Keratinocyte (primary cell): ENCODE results near the gene MTHFR. TPM values are rescaled to one million over a fixed set of nuclear protein-coding genes. Genes with fewer than 3 reads are reported as not detected.

ENCODE experiments used
- DNase-seq: peaks from one replicate; pipeline ENCODE4 v3.0.0-alpha.2; 2011; ENCODE audit warnings: low read depth, missing footprints, low spot score
- FAIRE-seq: peaks from 2 replicates; lab custom pipeline; 2011; peaks lifted over from hg19 to GRCh38; lab: Jason Lieb, UNC
- H2AFZ ChIP-seq: 2 replicates; pipeline ENCODE4 v1.6.0; 2012; ENCODE audit warnings: low read length, control low read depth, inconsistent platforms; ENCODE audit not compliant: control insufficient read depth
- H3K27ac ChIP-seq: 2 replicates; pipeline ENCODE4 v1.5.1; 2011; ENCODE audit warnings: low read length; ENCODE audit not compliant: control insufficient read depth, insufficient read depth
- H3K27me3 ChIP-seq: 3 replicates; pipeline ENCODE4 v1.6.0; 2011; ENCODE audit warnings: low read length; ENCODE audit not compliant: control insufficient read depth, insufficient read depth; ENCODE audit errors: extremely low read depth
- H3K36me3 ChIP-seq, 2 experiments: 2 replicates in 1 of 2; 3 replicates in 1 of 2; pipeline ENCODE4 v1.5.1; 2011; ENCODE audit warnings: low read length in 2 of 2, mild to moderate bottlenecking in 1 of 2; ENCODE audit not compliant: control insufficient read depth in 2 of 2, insufficient read depth in 2 of 2; ENCODE audit errors: extremely low read depth in 1 of 2
- H3K4me1 ChIP-seq: 3 replicates; pipeline ENCODE4 v1.5.1; 2011; ENCODE audit warnings: low read length; ENCODE audit not compliant: control insufficient read depth, insufficient read depth; ENCODE audit errors: extremely low read depth
- H3K4me2 ChIP-seq: 3 replicates; pipeline ENCODE4 v1.6.0; 2011; ENCODE audit warnings: low read depth, low read length; ENCODE audit not compliant: control insufficient read depth, insufficient read depth; ENCODE audit errors: extremely low read depth
- H3K4me3 ChIP-seq, 3 experiments: fragments of 200-600 bp in 1 of 3; sonication (generic) in 1 of 3; 2 replicates in 2 of 3; 3 replicates in 1 of 3; pipeline ENCODE4 v1.5.1; 2011 to 2016; ENCODE audit warnings: low read length in 3 of 3, mild to moderate bottlenecking in 3 of 3, control low read depth in 2 of 3, inconsistent platforms in 1 of 3, low read depth in 1 of 3, mixed read lengths in 1 of 3, mixed run types in 1 of 3, moderate library complexity in 1 of 3; ENCODE audit not compliant: control insufficient read depth in 2 of 3, insufficient read depth in 2 of 3; ENCODE audit errors: extremely low read depth in 1 of 3
- H3K79me2 ChIP-seq: 2 replicates; pipeline ENCODE4 v1.6.0; 2012; ENCODE audit warnings: low read length; ENCODE audit not compliant: control insufficient read depth, insufficient read depth
- H3K9ac ChIP-seq: 3 replicates; pipeline ENCODE4 v1.6.0; 2011; ENCODE audit warnings: low read length; ENCODE audit not compliant: control insufficient read depth, insufficient read depth; ENCODE audit errors: extremely low read depth
- H3K9me1 ChIP-seq: 3 replicates; pipeline ENCODE4 v1.6.0; 2011; ENCODE audit warnings: low read length; ENCODE audit not compliant: control insufficient read depth, insufficient read depth; ENCODE audit errors: extremely low read depth
- H3K9me3 ChIP-seq: 2 replicates; pipeline ENCODE4 v1.5.1; 2012; ENCODE audit warnings: low read depth, low read length; ENCODE audit not compliant: control insufficient read depth
- H4K20me1 ChIP-seq: 3 replicates; pipeline ENCODE4 v1.6.0; 2011; ENCODE audit warnings: low read length; ENCODE audit not compliant: control insufficient read depth, insufficient read depth; ENCODE audit errors: extremely low read depth
- EZH2 ChIP-seq: IDR thresholded peaks from one replicate; pipeline ENCODE4 v1.6.1; 2012; ENCODE audit warnings: inconsistent platforms, mild to moderate bottlenecking, low read length, moderate library complexity
- dilution Hi-C: fragments of 300-500 bp; cut with MboI; formaldehyde crosslinking; loops from one replicate; pipeline ENCODE4 v1.7.0; 2020; ENCODE audit warnings: low sequenced_read_pairs; ENCODE audit not compliant: extremely low pct_ligation_motif_present
- polyA plus RNA-seq, 5 experiments: library from polyadenylated mRNA; depleted of rRNA in 3 of 5; stranded (reverse) in 3 of 5; stranded (forward) in 1 of 5; unstranded in 1 of 5; fragments of >200 nt; gene quantifications; 1 replicate in 1 of 5; 2 replicates in 3 of 5; 3 replicates in 1 of 5; pipeline versions ENCODE4 v1.2.1 to v1.2.3, GENCODE V29; 2011 to 2012; ENCODE audit warnings: missing spikeins in 2 of 5, low read depth in 1 of 5, low replicate concordance in 1 of 5
- TF ChIP-seq, protein P1 (sequence below), 3 experiments: IDR thresholded peaks in 1 of 3; conservative IDR thresholded peaks in 1 of 3; optimal IDR thresholded peaks in 1 of 3; 2 replicates in 2 of 3; 3 replicates in 1 of 3; pipeline versions ENCODE3 to v1.5.1; 2011; ENCODE audit warnings: low read length in 3 of 3, mild to moderate bottlenecking in 3 of 3, moderate library complexity in 2 of 3, control low read depth in 1 of 3, inconsistent platforms in 1 of 3; ENCODE audit not compliant: insufficient read depth in 2 of 3; ENCODE audit errors: extremely low read depth in 1 of 3

The MTHFR gene
- polyA plus RNA-seq, 1 donor (not counting 4 experiments of a cell fraction or from before 2014, with no cell fraction given) = 5.2 TPM

DNA sequence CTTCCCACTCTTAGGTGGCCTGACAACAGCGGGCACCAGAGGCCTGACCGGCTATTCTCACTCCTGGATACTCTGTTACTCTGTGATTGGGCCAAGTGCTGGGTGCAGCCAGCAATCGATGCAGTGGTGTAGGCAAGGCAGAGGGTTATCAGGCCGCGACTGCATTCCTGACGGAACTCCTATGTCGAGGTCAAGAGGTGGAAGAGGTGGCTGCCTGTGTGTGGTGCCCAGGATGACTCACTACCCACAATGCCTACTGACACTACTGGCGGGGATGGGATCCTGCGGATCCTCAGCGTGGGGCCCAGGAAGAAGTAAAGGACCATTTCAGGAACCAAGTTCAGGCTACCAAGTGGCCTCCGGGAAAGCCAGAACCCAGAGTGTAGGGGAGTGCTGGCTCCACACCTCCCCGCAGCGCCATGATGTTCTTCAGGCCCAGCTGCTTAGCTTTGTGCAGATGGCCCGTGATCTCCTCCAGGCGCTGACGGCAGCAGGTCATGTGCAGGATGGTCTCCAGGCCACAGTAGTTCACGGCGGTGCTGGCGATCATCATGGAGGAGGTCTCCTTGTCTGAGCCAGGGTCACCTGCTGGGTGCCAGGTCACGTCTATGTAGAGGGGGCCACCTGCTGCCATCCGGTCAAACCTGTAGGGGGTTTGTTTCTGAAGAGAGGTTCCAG, 4.9 kb downstream of the MTHFR start:
- H3K9ac ChIP-seq = no peak overlapping the region
- no peaks in the 10 kb centered on the region for H3K27me3 ChIP-seq
- no peaks in the 10 kb centered on the region for H3K9me1 ChIP-seq
- dilution Hi-C loops = no loop called here
- DNase-seq = no peak
- no peak overlapping the region for H3K4me3 ChIP-seq
- H3K27ac ChIP-seq = no peak overlapping the region
- H3K79me2 ChIP-seq = no peaks in the 10 kb centered on the region
- H4K20me1 ChIP-seq = no peaks in the 10 kb centered on the region
- FAIRE-seq = no peak
- H3K4me2 ChIP-seq = no peak overlapping the region
- peaks cover 34% of the 10 kb centered on the region for H3K4me1 ChIP-seq
- no peaks in the 10 kb centered on the region for H3K9me3 ChIP-seq
- no peak overlapping the region for H2AFZ ChIP-seq
- peaks cover 8 to 15% of the 10 kb centered on the region in 2 experiments for H3K36me3 ChIP-seq
- no peak for TF ChIP-seq EZH2
- TF ChIP-seq, protein P1, sequence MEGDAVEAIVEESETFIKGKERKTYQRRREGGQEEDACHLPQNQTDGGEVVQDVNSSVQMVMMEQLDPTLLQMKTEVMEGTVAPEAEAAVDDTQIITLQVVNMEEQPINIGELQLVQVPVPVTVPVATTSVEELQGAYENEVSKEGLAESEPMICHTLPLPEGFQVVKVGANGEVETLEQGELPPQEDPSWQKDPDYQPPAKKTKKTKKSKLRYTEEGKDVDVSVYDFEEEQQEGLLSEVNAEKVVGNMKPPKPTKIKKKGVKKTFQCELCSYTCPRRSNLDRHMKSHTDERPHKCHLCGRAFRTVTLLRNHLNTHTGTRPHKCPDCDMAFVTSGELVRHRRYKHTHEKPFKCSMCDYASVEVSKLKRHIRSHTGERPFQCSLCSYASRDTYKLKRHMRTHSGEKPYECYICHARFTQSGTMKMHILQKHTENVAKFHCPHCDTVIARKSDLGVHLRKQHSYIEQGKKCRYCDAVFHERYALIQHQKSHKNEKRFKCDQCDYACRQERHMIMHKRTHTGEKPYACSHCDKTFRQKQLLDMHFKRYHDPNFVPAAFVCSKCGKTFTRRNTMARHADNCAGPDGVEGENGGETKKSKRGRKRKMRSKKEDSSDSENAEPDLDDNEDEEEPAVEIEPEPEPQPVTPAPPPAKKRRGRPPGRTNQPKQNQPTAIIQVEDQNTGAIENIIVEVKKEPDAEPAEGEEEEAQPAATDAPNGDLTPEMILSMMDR (optimal IDR thresholded peaks at IDR 0.05 in 1 of 3, IDR thresholded peaks at IDR 0.05 in 1 of 3, conservative IDR thresholded peaks at IDR 0.05 in 1 of 3; ENCODE audit: extremely low read depth in 1 of 3, insufficient read depth in 2 of 3, low read length in 3 of 3) = no peak

DNA sequence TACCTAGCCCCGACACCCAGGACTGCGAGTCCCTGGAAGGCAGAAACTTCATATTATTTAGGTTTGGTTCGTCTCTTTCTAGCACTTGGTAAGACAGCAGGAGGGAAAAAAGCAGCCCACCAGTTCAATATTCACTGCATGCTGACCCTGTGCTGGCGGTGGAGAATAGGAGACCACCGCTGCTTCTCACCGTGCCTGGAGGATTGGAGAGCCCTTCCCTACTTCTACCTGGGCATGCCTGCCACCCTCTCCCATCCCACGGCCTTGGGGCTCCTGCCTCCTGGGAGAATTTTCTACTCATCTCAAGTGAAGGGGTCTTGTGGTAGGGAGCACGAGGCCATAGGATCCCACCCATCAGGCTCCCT, 5.4 kb downstream of the MTHFR start:
- FAIRE-seq = no peak
- no peaks in the 10 kb centered on the region for H4K20me1 ChIP-seq
- peaks cover 8 to 16% of the 10 kb centered on the region in 2 experiments for H3K36me3 ChIP-seq
- no peak overlapping the region for H3K4me3 ChIP-seq
- peaks cover 34% of the 10 kb centered on the region for H3K4me1 ChIP-seq
- no peaks in the 10 kb centered on the region for H3K9me1 ChIP-seq
- no peak for DNase-seq
- no peak overlapping the region for H3K4me2 ChIP-seq
- H3K27me3 ChIP-seq = no peaks in the 10 kb centered on the region
- H3K27ac ChIP-seq = no peak overlapping the region
- H3K9ac ChIP-seq = no peak overlapping the region
- no peaks in the 10 kb centered on the region for H3K79me2 ChIP-seq
- dilution Hi-C loops = no loop called here
- TF ChIP-seq, protein P1 (optimal IDR thresholded peaks at IDR 0.05 in 1 of 3, IDR thresholded peaks at IDR 0.05 in 1 of 3, conservative IDR thresholded peaks at IDR 0.05 in 1 of 3; ENCODE audit: extremely low read depth in 1 of 3, insufficient read depth in 2 of 3, low read length in 3 of 3) = no peak
- TF ChIP-seq EZH2 = no peak
- H2AFZ ChIP-seq = no peak overlapping the region
- no peaks in the 10 kb centered on the region for H3K9me3 ChIP-seq
